Measurements from ENCODE around the gene ZNF302.
"Not testable (repeated sequence)": the region's sequence is repeated elsewhere in the genome, so short reads cannot be mapped to it uniquely, and the experiment has no call there.

The ZNF302 gene

DNA sequence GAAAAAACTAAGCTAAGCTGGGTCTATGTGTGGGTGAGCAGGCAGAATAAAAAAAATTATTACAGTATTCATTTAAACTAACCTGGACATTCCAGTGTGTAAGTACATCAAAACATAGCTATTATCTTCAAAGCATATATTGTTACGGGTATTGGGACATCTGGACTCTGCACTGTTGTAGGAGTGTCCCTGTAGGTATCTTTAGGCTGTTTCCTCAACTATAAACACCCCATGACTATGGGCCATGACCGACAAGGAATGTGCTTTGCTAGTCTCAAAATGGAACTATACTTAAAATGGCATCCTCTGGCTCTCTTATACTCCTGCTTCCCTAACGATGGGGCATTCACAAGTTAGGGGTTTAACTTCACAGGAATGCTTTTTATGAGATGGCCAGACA is 3.9 kb upstream of the ZNF302 start:
- DNase-seq: no peak

DNA sequence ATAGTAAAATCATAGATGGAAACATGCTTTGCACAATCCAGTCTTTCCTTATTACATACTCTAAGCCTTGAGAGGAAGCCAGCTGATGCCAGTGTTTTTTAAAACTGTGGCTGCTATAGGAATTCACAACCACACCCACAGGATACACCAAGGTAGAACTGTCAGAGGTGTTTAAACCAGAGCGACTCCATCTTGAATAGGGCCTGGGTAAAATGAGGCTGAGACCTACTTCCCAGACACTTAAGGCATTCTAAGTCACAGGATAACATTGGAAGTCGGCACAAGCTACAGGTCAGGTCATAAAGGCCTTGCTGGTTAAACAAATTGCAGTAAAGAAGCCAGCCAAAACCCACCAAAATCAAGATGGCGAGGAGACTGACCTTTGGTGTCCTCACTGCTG is 2.2 kb upstream of the ZNF302 start:
- no peak for DNase-seq

- DNase-seq: no peak
These were observed 1.6 kb upstream of the ZNF302 start for GRCh38 chr19:34675919-34676318.

- DNase-seq: peak; percentile 92
These were observed 637 bp upstream of the ZNF302 start, which contains the start of gene SCGB2B2 for GRCh38 chr19:34676697-34677385. TSS of gene SCGB2B2 (minus strand) at chr19:34677159. CDS start at chr19:34594563, 82,596 bp downstream.

DNA sequence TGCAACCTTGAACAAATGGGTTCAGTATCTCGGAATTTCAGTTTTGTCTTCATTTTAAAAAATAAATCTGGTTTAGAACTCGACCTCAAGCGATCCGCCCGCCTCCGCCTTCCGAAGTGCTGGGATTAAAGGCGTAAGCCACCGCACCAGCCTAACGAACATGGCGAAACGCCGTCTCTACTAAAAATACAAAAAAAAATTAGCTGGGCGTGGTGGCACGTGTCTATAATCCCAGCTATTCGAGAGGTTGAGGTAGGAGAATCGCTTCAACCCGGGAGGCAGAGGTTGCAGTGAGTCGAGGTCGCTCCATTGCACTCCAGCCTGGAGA is 571 bp downstream of the ZNF302 start:
- DNase-seq: no peak

DNA sequence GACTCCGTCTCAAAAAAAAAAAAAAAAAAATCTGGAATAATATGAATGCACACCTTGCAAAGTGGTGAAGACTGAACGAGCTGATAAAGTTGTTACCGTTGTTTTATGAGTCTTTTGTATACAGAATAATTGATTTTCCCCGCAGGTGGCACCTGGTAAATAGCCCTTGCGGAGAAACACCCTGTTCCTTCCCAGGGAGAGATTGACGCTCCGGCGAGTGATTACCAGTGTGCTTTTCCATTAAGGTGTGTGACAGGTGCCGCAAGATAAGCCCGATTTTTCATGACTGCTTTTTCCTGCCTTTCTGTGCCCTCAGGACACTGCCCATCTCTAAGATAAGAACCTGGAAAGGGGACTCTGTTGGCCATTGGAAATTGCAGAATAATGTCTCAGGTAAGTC is 943 bp downstream of the ZNF302 start:
- no peak for DNase-seq

DNA sequence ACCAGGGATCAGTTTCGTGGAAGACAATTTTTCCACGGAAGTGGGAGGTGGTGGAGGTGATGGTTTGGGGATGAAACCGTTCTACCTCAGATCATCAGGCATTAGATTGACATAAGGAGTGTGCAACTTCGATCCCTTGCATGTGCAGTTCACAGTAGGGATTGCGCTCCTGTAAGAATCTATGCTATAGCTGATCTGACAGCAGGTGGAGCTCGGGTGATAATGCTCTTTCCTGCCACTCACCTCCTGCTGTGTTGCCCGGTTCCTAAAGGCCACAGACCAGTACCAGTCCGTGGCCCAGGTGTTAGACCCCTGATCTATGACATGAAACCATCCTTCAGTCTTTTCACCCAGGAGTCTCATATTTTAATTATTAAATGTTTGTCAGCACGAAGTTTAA is 4.0 kb downstream of the ZNF302 start:
- no peak for DNase-seq

- DNase-seq: not testable (repeated sequence)
These were observed 7.8 kb downstream of the ZNF302 start for GRCh38 chr19:34685266-34685665.

GRCh38 chr19:34686455-34686854 is 9.0 kb downstream of the ZNF302 start:
- DNase-seq: no peak

GRCh38 chr19:34687348-34687747 is 9.9 kb downstream of the ZNF302 start:
- DNase-seq: no peak

- no peak for DNase-seq
These were observed 11.1 kb downstream of the ZNF302 start for GRCh38 chr19:34688592-34688991.

GRCh38 chr19:34690372-34690771 is 12.9 kb downstream of the ZNF302 start:
- DNase-seq: no peak

GRCh38 chr19:34692549-34692948 is 15.1 kb downstream of the ZNF302 start:
- DNase-seq: no peak

GRCh38 chr19:34707661-34708060 is 30.2 kb downstream of the ZNF302 start:
- no peak for DNase-seq

DNA sequence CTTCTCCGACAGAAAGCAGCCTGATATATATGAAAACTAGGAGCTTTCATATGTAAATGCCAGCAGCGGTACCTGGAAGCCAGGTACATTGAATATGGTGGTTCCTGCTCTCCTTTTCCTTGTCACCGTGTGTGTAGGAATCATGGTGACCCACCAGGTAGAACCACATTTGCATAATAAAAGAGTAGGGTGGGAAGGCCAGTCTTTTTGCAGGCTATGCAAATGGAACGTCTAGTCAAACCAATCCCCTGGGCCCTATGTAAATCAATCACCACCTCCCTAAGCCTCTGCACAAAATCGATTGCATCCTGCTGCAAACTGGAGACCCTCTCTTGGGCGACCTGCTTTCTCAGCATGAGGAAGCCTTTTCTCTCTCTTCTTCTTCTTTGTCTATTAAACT is 34.4 kb downstream of the ZNF302 start:
- DNase-seq: no peak

- DNase-seq: peak; percentile 40
These were observed 35.1 kb downstream of the ZNF302 start for GRCh38 chr19:34712395-34713261.

GRCh38 chr19:34713262-34713637 is 35.8 kb downstream of the ZNF302 start:
- no peak for DNase-seq

GRCh38 chr19:34715357-34715756 is 37.9 kb downstream of the ZNF302 start:
- no peak for DNase-seq

- DNase-seq: no peak
These were observed 44.9 kb downstream of the ZNF302 start for GRCh38 chr19:34722353-34722752.

DNA sequence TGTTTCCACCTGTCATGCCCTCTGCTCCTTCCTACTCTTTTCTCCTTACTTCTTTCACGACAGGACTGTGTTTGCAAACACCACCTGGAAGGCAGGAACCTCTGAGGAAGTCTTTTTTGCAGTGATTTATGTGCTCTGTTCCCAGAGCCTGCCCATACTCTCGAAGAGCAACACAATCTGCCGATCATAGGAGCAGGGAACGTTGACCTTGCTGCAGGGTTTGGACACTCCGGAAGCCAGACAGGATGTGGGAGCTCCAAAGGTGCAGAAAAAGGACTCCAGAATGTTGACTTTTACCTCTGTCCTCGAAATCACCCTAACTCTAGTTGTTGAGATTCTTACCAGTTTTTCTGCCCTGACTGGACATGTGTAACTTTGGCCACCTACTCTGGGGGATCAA is 47.9 kb downstream of the ZNF302 start:
- no peak for DNase-seq

- DNase-seq: no peak
These were observed 53.7 kb downstream of the ZNF302 start for GRCh38 chr19:34731019-34731829.

GRCh38 chr19:34731964-34732363 is 54.5 kb downstream of the ZNF302 start:
- DNase-seq: no peak

- no peak for DNase-seq
These were observed 55.2 kb downstream of the ZNF302 start for GRCh38 chr19:34732612-34733211.

All from NCI-H446 treated with DMSO at 0.1 percent for 48 hours (cell line).